ENCODE measurements around the gene PTPRN2. TPM values are rescaled to one million over a fixed set of nuclear protein-coding genes. Genes with fewer than 3 reads are reported as not detected.

Gene PTPRN2
- total and polyA plus RNA-seq, 2 of the 13 experiments (the other 11 are each of a cell fraction or from before 2014, with no cell fraction given) = 2.5 to 24.2 TPM

- intact Hi-C loops (cut with micrococcal nuclease; ENCODE audit: unreplicated experiment) (no loop called here), in situ Hi-C loops (cut with HindIII; ENCODE audit: extremely low pct_ligation_motif_present, low pct_unique_long_range_greater_than_20kb) (no loop called here)
- Histone ChIP-seq H2AFZ (ENCODE audit: low read length) (no peak overlapping the region), H3K4me2 (ENCODE audit: low read depth, low read length) (no peak overlapping the region), H3K4me3 (replicated peaks in 1 of 3; ENCODE audit: insufficient read depth in 1 of 3, low read depth in 2 of 3, low read length in 3 of 3) (no peak overlapping the region), H3K79me2 (ENCODE audit: insufficient read depth, low read length) (no peaks in the 10 kb centered on the region), H3K4me1 (ENCODE audit: insufficient read depth, low read length) (no peaks in the 10 kb centered on the region), H4K20me1 (ENCODE audit: insufficient read depth, low read length) (no peaks in the 10 kb centered on the region), H3K36me3 (replicated peaks in 1 of 2; ENCODE audit: control insufficient read depth in 1 of 2, insufficient read depth in 2 of 2, low read length in 2 of 2) (no peaks in the 10 kb centered on the region), H3K27me3 (ENCODE audit: control insufficient read depth in 1 of 2, insufficient read depth in 2 of 2, low read length in 2 of 2) (peaks cover 2 to 58% of the 10 kb centered on the region in 2 experiments; a peak in 4 of 5 replicates), H3K27ac (ENCODE audit: extremely low read length, insufficient read depth, low read length) (no peak overlapping the region), H3K9me3 (ENCODE audit: low read length) (no peaks in the 10 kb centered on the region), H3K9ac (ENCODE audit: insufficient read depth, low read depth, low read length) (no peak overlapping the region)
- DNase-seq (ENCODE audit: low spot score) = no peak
- WGBS (ENCODE audit: low lambda C conversion rate) = 60% methylated on average over 12 of the region's 12 CpGs
- CTCF ChIA-PET (ENCODE audit: low intra/inter-chr PET ratio, low total read pairs) = no interaction called here
- no peak for FAIRE-seq
- BruUV-seq (replicated peaks) = no TSS peak
- ATAC-seq = no peak
- POLR2A ChIA-PET = no interaction called here
- TF ChIP-seq ZNF746 (CRISPR knock-in tag; IDR thresholded peaks at IDR 0.05) = no peak
- no peak for TF ChIP-seq GTF3A (CRISPR knock-in tag; conservative IDR thresholded peaks at IDR 0.05)
- TF ChIP-seq ZNF318 (CRISPR knock-in tag; IDR thresholded peaks at IDR 0.05) = no peak
- no peak for TF ChIP-seq SMAD9 (CRISPR knock-in tag; IDR thresholded peaks at IDR 0.05)
- TF ChIP-seq SMC3 (IDR thresholded peaks at IDR 0.05; ENCODE audit: low read length) = no peak
- TF ChIP-seq ARID5B (CRISPR knock-in tag; IDR thresholded peaks at IDR 0.05) = no peak
- TF ChIP-seq SP140L (CRISPR knock-in tag; IDR thresholded peaks at IDR 0.05; ENCODE audit: borderline replicate concordance) = no peak
- no peak for TF ChIP-seq AGO2 (optimal IDR thresholded peaks at IDR 0.05; ENCODE audit: low read depth, low read length)
- TF ChIP-seq ZNF234 (CRISPR knock-in tag; conservative IDR thresholded peaks at IDR 0.05) = no peak
- no peak for TF ChIP-seq HNRNPLL (IDR thresholded peaks at IDR 0.05; ENCODE audit: low read depth, low read length, poor library complexity, severe bottlenecking)
These were observed 973.1 kb downstream of the PTPRN2 start for GRCh38 chr7:157614457-157615020.
